ENCODE results near the gene MERTK. TPM values are rescaled to one million over a fixed set of nuclear protein-coding genes. Genes with fewer than 3 reads are reported as not detected.
"Not testable (repeated sequence)": the region's sequence is repeated elsewhere in the genome, so short reads cannot be mapped to it uniquely, and the experiment has no call there.

Gene MERTK
- total RNA-seq, 1 donor = 2.4 TPM

- no peak for TF ChIP-seq CTCF (IDR thresholded peaks at IDR 0.05; ENCODE audit: insufficient read depth, low read length)
- H3K4me3 ChIP-seq (ENCODE audit: low read depth, low read length) = no peak overlapping the region
- peak; percentile 55 for DNase-seq (ENCODE audit: low read depth)
Measured at GRCh38 chr2:111923276-111923804, 24.9 kb downstream of the MERTK start.

GRCh38 chr2:111924617-111925107 lies 26.3 kb downstream of the MERTK start:
- no peak overlapping the region for H3K4me3 ChIP-seq (ENCODE audit: low read depth, low read length)
- TF ChIP-seq CTCF (IDR thresholded peaks at IDR 0.05; ENCODE audit: insufficient read depth, low read length) = no peak
- no peak for DNase-seq (ENCODE audit: low read depth)

GRCh38 chr2:111927723-111928122 lies 29.3 kb downstream of the MERTK start:
- DNase-seq (ENCODE audit: low read depth) = no peak
- no peak overlapping the region for H3K4me3 ChIP-seq (ENCODE audit: low read depth, low read length)
- no peak for TF ChIP-seq CTCF (IDR thresholded peaks at IDR 0.05; ENCODE audit: insufficient read depth, low read length)

GRCh38 chr2:111930409-111930808 lies 32.0 kb downstream of the MERTK start:
- no peak for DNase-seq (ENCODE audit: low read depth)
- TF ChIP-seq CTCF (IDR thresholded peaks at IDR 0.05; ENCODE audit: insufficient read depth, low read length) = no peak
- no peak overlapping the region for H3K4me3 ChIP-seq (ENCODE audit: low read depth, low read length)

GRCh38 chr2:111930875-111931274 lies 32.5 kb downstream of the MERTK start:
- TF ChIP-seq CTCF (IDR thresholded peaks at IDR 0.05; ENCODE audit: insufficient read depth, low read length) = no peak
- no peak overlapping the region for H3K4me3 ChIP-seq (ENCODE audit: low read depth, low read length)
- DNase-seq (ENCODE audit: low read depth) = peak; percentile 82

DNA sequence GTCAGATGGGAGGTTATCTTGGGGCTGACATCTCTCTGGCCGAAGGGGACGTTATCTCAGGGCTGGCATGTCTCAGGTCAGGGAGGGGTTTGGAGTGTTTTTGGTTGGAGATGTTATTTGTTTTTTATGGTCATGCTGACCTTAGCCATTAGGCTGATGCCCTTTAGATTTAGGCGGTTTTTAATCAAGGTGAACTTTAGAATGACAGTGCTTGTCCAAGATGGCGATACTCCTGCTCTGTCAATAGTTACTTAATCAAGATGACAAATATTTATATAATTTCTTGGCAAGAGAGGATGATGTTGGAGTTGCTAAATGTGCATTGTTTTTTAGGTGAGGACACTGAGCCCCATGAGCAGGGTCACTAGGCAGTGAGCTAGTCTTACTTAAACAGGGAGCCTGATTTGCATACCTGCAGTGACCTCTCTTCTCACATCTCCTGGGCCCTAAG lies 34.5 kb downstream of the MERTK start:
- TF ChIP-seq CTCF (IDR thresholded peaks at IDR 0.05; ENCODE audit: insufficient read depth, low read length) = no peak
- no peak overlapping the region for H3K4me3 ChIP-seq (ENCODE audit: low read depth, low read length)

GRCh38 chr2:111933900-111934299 lies 35.5 kb downstream of the MERTK start:
- not testable (repeated sequence) for H3K4me3 ChIP-seq (ENCODE audit: low read depth, low read length); DNase-seq (ENCODE audit: low read depth)

More for the DNA sequence above, 34.5 kb downstream of the MERTK start:
- no peak for DNase-seq (ENCODE audit: low read depth)

All from fibroblast of the aortic adventitia (primary cell).